GM23338 (cell line): Measurements from ENCODE around the gene SART3. TPM values are rescaled to one million over a fixed set of nuclear protein-coding genes. Genes with fewer than 3 reads are reported as not detected.

Experiments
- ATAC-seq: fragments of 200-7000 bp; cut with Tn5 transposase; 3 replicates; pipeline ENCODE4 v1.9.1; 2020
- DNase-seq: peaks from one replicate; pipeline ENCODE4 v3.0.0-alpha.2; 2015; ENCODE audit warnings: low spot score
- H2AFZ ChIP-seq: fragments of 200-600 bp; sonication (generic); 2 replicates; pipeline ENCODE4 v1.8.0; 2016; ENCODE audit warnings: antibody characterized with exemption, mild to moderate bottlenecking, moderate library complexity
- H3F3A ChIP-seq: fragments of 200-600 bp; sonication (generic); replicated peaks from 2 replicates; pipeline ENCODE4 v1.8.0; 2017; ENCODE audit warnings: antibody characterized with exemption, mixed run types, low read depth
- H3K27ac ChIP-seq: fragments of 200-600 bp; sonication (generic); 2 replicates; pipeline ENCODE4 v1.6.1; 2016; ENCODE audit warnings: low read depth
- H3K27me3 ChIP-seq: fragments of 200-600 bp; sonication (generic); 2 replicates; pipeline ENCODE4 v1.8.0; 2016; ENCODE audit warnings: mild to moderate bottlenecking, mixed run types, moderate library complexity; ENCODE audit not compliant: insufficient read depth
- H3K36me3 ChIP-seq: fragments of 200-600 bp; sonication (generic); 2 replicates; pipeline ENCODE4 v1.8.0; 2016; ENCODE audit warnings: mild to moderate bottlenecking; ENCODE audit not compliant: insufficient read depth
- H3K4me1 ChIP-seq: fragments of 200-600 bp; sonication (generic); 2 replicates; pipeline ENCODE4 v1.8.0; 2016; ENCODE audit warnings: mild to moderate bottlenecking, moderate library complexity; ENCODE audit not compliant: insufficient read depth
- H3K4me2 ChIP-seq: fragments of 200-600 bp; sonication (generic); 2 replicates; pipeline ENCODE4 v1.7.1; 2017; ENCODE audit warnings: mixed run types
- H3K4me3 ChIP-seq: fragments of 200-600 bp; sonication (generic); 2 replicates; pipeline ENCODE4 v1.6.1; 2016; ENCODE audit warnings: mixed run types
- H3K79me2 ChIP-seq: fragments of 200-600 bp; sonication (generic); replicated peaks from 2 replicates; pipeline ENCODE4 v1.8.0; 2017; ENCODE audit warnings: mild to moderate bottlenecking; ENCODE audit not compliant: insufficient read depth
- H3K9me2 ChIP-seq: fragments of 200-600 bp; sonication (generic); 2 replicates; pipeline ENCODE4 v1.8.0; 2017; ENCODE audit not compliant: insufficient read depth
- H4K20me1 ChIP-seq: fragments of 200-600 bp; sonication (generic); replicated peaks from 2 replicates; pipeline ENCODE4 v1.8.0; 2017; ENCODE audit warnings: mild to moderate bottlenecking; ENCODE audit not compliant: insufficient read depth
- H3K27ac Mint-ChIP-seq: 2 replicates; pipeline ENCODE4 v1.8.0; 2020; ENCODE audit warnings: inconsistent platforms, mild to moderate bottlenecking, moderate library complexity, mixed read lengths
- H3K27me3 Mint-ChIP-seq: 3 replicates; pipeline ENCODE4 v1.8.0; 2022; ENCODE audit warnings: low read depth, mild to moderate bottlenecking, moderate library complexity, mixed read lengths, inconsistent platforms; ENCODE audit not compliant: insufficient read depth, poor library complexity
- H3K36me3 Mint-ChIP-seq: 3 replicates; pipeline ENCODE4 v1.8.0; 2021; ENCODE audit warnings: low read depth, mild to moderate bottlenecking, inconsistent platforms, moderate library complexity, mixed read lengths
- H3K4me1 Mint-ChIP-seq: 3 replicates; pipeline ENCODE4 v1.8.0; 2020; ENCODE audit warnings: mild to moderate bottlenecking, inconsistent platforms, mixed read lengths
- H3K4me3 Mint-ChIP-seq: 3 replicates; pipeline ENCODE4 v1.8.0; 2021; ENCODE audit warnings: moderate library complexity, mild to moderate bottlenecking, inconsistent platforms, mixed read lengths
- H3K9me3 Mint-ChIP-seq: 3 replicates; pipeline ENCODE4 v1.8.0; 2020; ENCODE audit warnings: moderate library complexity, mild to moderate bottlenecking, inconsistent platforms, mixed read lengths
- CREB1 ChIP-seq: fragments of 250-450 bp; sonication (Bioruptor Pico); IDR thresholded peaks from 2 replicates; pipeline ENCODE4 v1.5.0; 2020; ENCODE audit warnings: low read depth, mild to moderate bottlenecking, moderate library complexity
- EZH2phosphoT487 ChIP-seq: fragments of 200-600 bp; sonication (generic); IDR thresholded peaks from one replicate; pipeline ENCODE4 v1.8.1; 2018; ENCODE audit warnings: antibody characterized with exemption; ENCODE audit not compliant: unreplicated experiment
- JUNB ChIP-seq: IDR thresholded peaks from one replicate; pipeline ENCODE4 v1.6.1; 2016; ENCODE audit warnings: antibody characterized with exemption; ENCODE audit not compliant: unreplicated experiment
- NANOG ChIP-seq: IDR thresholded peaks from 2 replicates; pipeline ENCODE4 v1.6.1; 2016; ENCODE audit warnings: antibody characterized with exemption, borderline replicate concordance
- POLR2AphosphoS5 ChIP-seq: IDR thresholded peaks from 2 replicates; pipeline ENCODE4 v1.6.1; 2016; ENCODE audit warnings: antibody characterized with exemption, low read depth
- ZNF331 ChIP-seq: fragments of 250-450 bp; sonication (Bioruptor Pico); IDR thresholded peaks from 2 replicates; pipeline ENCODE4 v1.5.0; 2020; ENCODE audit warnings: low read depth, mild to moderate bottlenecking, moderate library complexity
- ZNF462 ChIP-seq: fragments of 250-450 bp; sonication (Bioruptor Pico); IDR thresholded peaks from 2 replicates; pipeline ENCODE4 v1.5.0; 2020; ENCODE audit warnings: mild to moderate bottlenecking, moderate library complexity
- polyA plus RNA-seq: library from polyadenylated mRNA; unstranded; fragments of >200 nt; fragmentation: Nextera tagmentation; extraction: Ambion mirVana; gene quantifications from 2 replicates; pipeline ENCODE4 v1.2.1, GENCODE V29; 2016
- total RNA-seq: library from RNA; depleted of rRNA; stranded (reverse); fragments of >200 nt; shearing (Covaris generic); gene quantifications from 2 replicates; pipeline ENCODE4 v1.2.3, GENCODE V29; 2014

The SART3 gene
- total and polyA plus RNA-seq, 2 experiments from 2014 or later: 49.8 to 112 TPM

GRCh38 chr12:108561852-108562347 lies 927 bp upstream of the SART3 start:
- H3K9me2 ChIP-seq: no peaks in the 10 kb centered on the region
- peak overlapping the region; percentile 76 for H3K4me2 ChIP-seq
- no peak for DNase-seq
- H3K4me1 ChIP-seq: no peaks in the 10 kb centered on the region; the same call in 1 of the 2 replicates
- H4K20me1 ChIP-seq: peaks cover 28% of the 10 kb centered on the region
- no peaks in the 10 kb centered on the region for H3K27me3 Mint-ChIP-seq
- H3K4me3 ChIP-seq: peak overlapping the region; percentile 95
- peaks cover 27% of the 10 kb centered on the region for H3K36me3 ChIP-seq
- TF ChIP-seq CREB1 (CRISPR knock-in tag) (no peak), JUNB (no peak), ZNF462 (CRISPR knock-in tag) (no peak)
- no peaks in the 10 kb centered on the region for H3K27me3 ChIP-seq
- peaks cover 60% of the 10 kb centered on the region for H3K79me2 ChIP-seq
- no peak overlapping the region for H2AFZ ChIP-seq
- H3K36me3 Mint-ChIP-seq: peaks cover 44% of the 10 kb centered on the region
- H3K27ac Mint-ChIP-seq: peak overlapping the region; percentile 100
- H3K27ac ChIP-seq: peak overlapping the region; percentile 87
- H3F3A ChIP-seq: peaks cover 5% of the 10 kb centered on the region; the same call in 1 of the 2 replicates
- peaks cover 20% of the 10 kb centered on the region for H3K4me1 Mint-ChIP-seq
- H3K4me3 Mint-ChIP-seq: peak overlapping the region; percentile 100
- H3K9me3 Mint-ChIP-seq: no peaks in the 10 kb centered on the region; the same call in 2 of the 3 replicates
- peak; percentile 2; the same call in 1 of the 3 replicates for ATAC-seq

GRCh38 chr12:108560321-108560721 lies 652 bp downstream of the SART3 start:
- H3K4me1 ChIP-seq: no peaks in the 10 kb centered on the region; the same call in 1 of the 2 replicates
- peak overlapping the region; percentile 76 for H3K4me2 ChIP-seq
- peaks cover 76% of the 10 kb centered on the region for H3K79me2 ChIP-seq
- H3K27me3 Mint-ChIP-seq: no peaks in the 10 kb centered on the region
- H3K27ac ChIP-seq: peak overlapping the region; percentile 87
- ATAC-seq (no peak), DNase-seq (no peak)
- peaks cover 5% of the 10 kb centered on the region; the same call in 1 of the 2 replicates for H3F3A ChIP-seq
- H3K9me2 ChIP-seq: no peaks in the 10 kb centered on the region
- peaks cover 13% of the 10 kb centered on the region for H3K36me3 ChIP-seq
- H3K4me1 Mint-ChIP-seq: peaks cover 23% of the 10 kb centered on the region
- peak overlapping the region; percentile 100 for H3K27ac Mint-ChIP-seq
- H3K27me3 ChIP-seq: no peaks in the 10 kb centered on the region
- H3K36me3 Mint-ChIP-seq: peaks cover 33% of the 10 kb centered on the region; the same call in 2 of the 3 replicates
- H2AFZ ChIP-seq: no peak overlapping the region
- peak overlapping the region; percentile 95 for H3K4me3 ChIP-seq
- H4K20me1 ChIP-seq: peaks cover 44% of the 10 kb centered on the region
- H3K9me3 Mint-ChIP-seq: no peaks in the 10 kb centered on the region; the same call in 2 of the 3 replicates
- peak overlapping the region; percentile 100 for H3K4me3 Mint-ChIP-seq
- no peak for TF ChIP-seq POLR2AphosphoS5
- TF ChIP-seq EZH2phosphoT487: no peak
- no peak for TF ChIP-seq ZNF331 (CRISPR knock-in tag)
- no peak for TF ChIP-seq NANOG
